RPMI8226 (cell line): Measurements from ENCODE around the gene OPRM1.

Experiments
- DNase-seq: peaks from one replicate; pipeline ENCODE4 v3.0.0-alpha.2; 2015

The OPRM1 gene

GRCh38 chr6:154242617-154243357 is 203.7 kb downstream of the OPRM1 start:
- DNase-seq = no peak

- no peak for DNase-seq
Measured at GRCh38 chr6:154243793-154244750, 205.0 kb downstream of the OPRM1 start.

GRCh38 chr6:154245506-154245905 is 206.5 kb downstream of the OPRM1 start:
- no peak for DNase-seq

- DNase-seq = no peak
Measured at GRCh38 chr6:154246723-154247118, 207.7 kb downstream of the OPRM1 start.

- no peak for DNase-seq
Measured at GRCh38 chr6:154247119-154247861, 208.2 kb downstream of the OPRM1 start.

GRCh38 chr6:154249499-154250298 is 210.7 kb downstream of the OPRM1 start:
- DNase-seq = peak; percentile 43

GRCh38 chr6:154251116-154251515 is 212.1 kb downstream of the OPRM1 start:
- DNase-seq = no peak

- DNase-seq = no peak
Measured at GRCh38 chr6:154252678-154253077, 213.6 kb downstream of the OPRM1 start.

GRCh38 chr6:154257067-154257466 is 218.0 kb downstream of the OPRM1 start:
- DNase-seq = no peak

GRCh38 chr6:154258064-154258757 is 219.2 kb downstream of the OPRM1 start:
- peak; percentile 17 for DNase-seq

GRCh38 chr6:154261688-154262397 is 222.8 kb downstream of the OPRM1 start:
- no peak for DNase-seq

GRCh38 chr6:154266560-154267099 is 227.6 kb downstream of the OPRM1 start:
- no peak for DNase-seq

- no peak for DNase-seq
Measured at GRCh38 chr6:154267508-154268106, 228.6 kb downstream of the OPRM1 start.

GRCh38 chr6:154268486-154268885 is 229.4 kb downstream of the OPRM1 start:
- no peak for DNase-seq

- DNase-seq = no peak
Measured at GRCh38 chr6:154274168-154274567, 235.1 kb downstream of the OPRM1 start.

GRCh38 chr6:154276810-154277628 is 238.0 kb downstream of the OPRM1 start:
- DNase-seq = peak; percentile 53

GRCh38 chr6:154277629-154278017 is 238.6 kb downstream of the OPRM1 start:
- no peak for DNase-seq

GRCh38 chr6:154280521-154280920 is 241.5 kb downstream of the OPRM1 start:
- no peak for DNase-seq

GRCh38 chr6:154284313-154284853 is 245.3 kb downstream of the OPRM1 start:
- no peak for DNase-seq
